ENCODE results near the gene CTLA4. TPM values are rescaled to one million over a fixed set of nuclear protein-coding genes. Genes with fewer than 3 reads are reported as not detected.
A peak's percentile ranks its signal among the peaks of the same experiment; 100 is the strongest.

CTLA4 gene
- total RNA-seq, 1 donor from 2014 or later, result 0.86 TPM

DNA sequence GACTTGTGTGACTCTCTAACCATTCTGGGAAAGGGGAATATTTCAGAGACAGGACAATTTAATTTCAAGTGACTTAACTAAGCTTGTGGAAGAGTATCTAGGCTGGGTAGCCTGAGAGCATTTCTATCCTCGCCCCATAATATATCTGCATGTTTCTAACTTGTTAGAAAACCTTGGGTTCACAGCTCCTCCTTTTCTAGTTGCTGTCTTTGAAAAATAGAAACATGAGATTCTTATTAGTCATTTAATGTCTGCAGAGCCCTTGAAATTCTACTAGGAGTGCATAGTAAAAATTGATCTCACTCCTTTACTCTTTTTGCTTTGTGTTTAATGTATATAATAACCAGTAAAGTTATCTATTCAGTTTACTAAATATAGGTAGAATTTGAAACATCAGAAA lies 22.4 kb downstream of the CTLA4 start:
- TF ChIP-seq, protein P1, sequence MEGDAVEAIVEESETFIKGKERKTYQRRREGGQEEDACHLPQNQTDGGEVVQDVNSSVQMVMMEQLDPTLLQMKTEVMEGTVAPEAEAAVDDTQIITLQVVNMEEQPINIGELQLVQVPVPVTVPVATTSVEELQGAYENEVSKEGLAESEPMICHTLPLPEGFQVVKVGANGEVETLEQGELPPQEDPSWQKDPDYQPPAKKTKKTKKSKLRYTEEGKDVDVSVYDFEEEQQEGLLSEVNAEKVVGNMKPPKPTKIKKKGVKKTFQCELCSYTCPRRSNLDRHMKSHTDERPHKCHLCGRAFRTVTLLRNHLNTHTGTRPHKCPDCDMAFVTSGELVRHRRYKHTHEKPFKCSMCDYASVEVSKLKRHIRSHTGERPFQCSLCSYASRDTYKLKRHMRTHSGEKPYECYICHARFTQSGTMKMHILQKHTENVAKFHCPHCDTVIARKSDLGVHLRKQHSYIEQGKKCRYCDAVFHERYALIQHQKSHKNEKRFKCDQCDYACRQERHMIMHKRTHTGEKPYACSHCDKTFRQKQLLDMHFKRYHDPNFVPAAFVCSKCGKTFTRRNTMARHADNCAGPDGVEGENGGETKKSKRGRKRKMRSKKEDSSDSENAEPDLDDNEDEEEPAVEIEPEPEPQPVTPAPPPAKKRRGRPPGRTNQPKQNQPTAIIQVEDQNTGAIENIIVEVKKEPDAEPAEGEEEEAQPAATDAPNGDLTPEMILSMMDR (IDR thresholded peaks at IDR 0.05), result no peak
- ATAC-seq, result no peak
- Histone ChIP-seq H3K9me3 (no peaks in the 10 kb centered on the region), H3K36me3 (no peaks in the 10 kb centered on the region), H3K4me3 (no peak overlapping the region), H3K4me1 (no peaks in the 10 kb centered on the region), H3K27ac (no peak overlapping the region), H3K27me3 (ENCODE audit: low read depth) (no peaks in the 10 kb centered on the region)
- intact Hi-C loops (cut with DNase I), result no loop called here
- DNase-seq, result no peak

DNA sequence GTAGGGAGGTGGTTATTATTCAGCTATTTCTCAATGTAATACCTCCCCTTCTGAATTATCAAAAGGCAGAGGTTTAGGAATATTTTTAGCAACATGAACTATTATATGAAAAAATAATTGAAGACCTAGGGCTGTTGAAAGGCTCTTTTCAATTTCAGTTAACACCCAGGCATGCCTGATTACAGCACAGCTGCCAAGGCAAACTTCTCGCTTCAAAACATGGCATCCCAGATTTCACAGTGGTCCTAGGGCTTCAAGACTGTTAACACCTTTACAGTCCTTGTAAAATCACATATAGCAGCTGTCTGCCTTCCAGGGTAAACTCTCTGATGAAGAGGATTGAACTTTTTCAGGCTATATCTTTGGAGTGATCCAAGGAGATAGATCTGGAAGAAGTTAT lies 23.2 kb downstream of the CTLA4 start:
- DNase-seq, result no peak
- intact Hi-C loops (cut with DNase I), result no loop called here
- H3K36me3 ChIP-seq, result no peaks in the 10 kb centered on the region
- H3K9me3 ChIP-seq, result no peaks in the 10 kb centered on the region
- no peak overlapping the region for H3K4me3 ChIP-seq
- no peaks in the 10 kb centered on the region for H3K4me1 ChIP-seq
- ATAC-seq, result no peak
- H3K27ac ChIP-seq, result no peak overlapping the region
- no peaks in the 10 kb centered on the region for H3K27me3 ChIP-seq (ENCODE audit: low read depth)
- TF ChIP-seq, protein P1 (IDR thresholded peaks at IDR 0.05), result no peak

DNA sequence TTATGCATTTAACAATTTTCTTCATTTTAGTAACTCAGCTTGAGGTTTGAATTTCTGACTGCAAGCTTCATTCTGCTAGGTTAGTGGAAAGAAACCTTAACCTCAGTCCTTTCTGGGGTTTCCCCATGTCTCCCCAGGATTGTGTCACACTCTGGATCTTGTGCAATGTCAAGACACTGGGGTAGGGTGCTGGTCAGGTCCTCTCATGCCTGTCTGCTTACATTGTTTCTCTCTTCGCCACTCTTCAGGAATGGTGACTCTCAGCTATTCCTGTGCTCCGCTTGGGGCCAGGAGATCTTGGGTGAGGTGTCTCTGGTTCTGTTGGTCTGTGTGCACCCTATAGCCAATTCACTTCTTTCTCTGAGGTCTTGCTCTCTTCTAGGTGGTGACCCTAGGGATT lies 23.9 kb downstream of the CTLA4 start:
- H3K27ac ChIP-seq, result no peak overlapping the region
- intact Hi-C loops (cut with DNase I), result no loop called here
- no peak overlapping the region for H3K4me3 ChIP-seq
- no peaks in the 10 kb centered on the region for H3K9me3 ChIP-seq
- DNase-seq, result no peak
- no peaks in the 10 kb centered on the region for H3K27me3 ChIP-seq (ENCODE audit: low read depth)
- ATAC-seq, result peak; percentile 52 to 54
- TF ChIP-seq, protein P1 (IDR thresholded peaks at IDR 0.05), result no peak
- H3K4me1 ChIP-seq, result no peaks in the 10 kb centered on the region
- no peaks in the 10 kb centered on the region for H3K36me3 ChIP-seq

DNA sequence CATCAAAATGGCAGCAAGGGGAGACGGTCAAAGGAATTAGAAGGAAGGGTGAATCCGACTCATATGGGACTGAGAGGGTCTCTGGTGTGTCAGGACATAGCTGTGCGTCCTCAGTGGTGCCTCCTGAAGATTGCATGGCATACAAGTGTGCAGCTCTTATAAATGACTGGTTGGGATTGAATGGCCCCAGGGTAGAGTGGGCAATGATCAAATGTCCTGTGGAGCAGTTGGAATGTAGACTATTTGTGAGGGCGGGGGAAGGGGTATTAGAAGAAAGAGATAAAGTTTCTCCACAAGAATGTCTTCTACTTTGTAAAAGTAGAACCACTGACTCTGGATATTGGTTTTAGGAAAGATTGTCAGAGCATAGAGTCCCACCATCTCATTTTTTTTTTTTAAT lies 24.6 kb downstream of the CTLA4 start:
- Histone ChIP-seq H3K36me3 (no peaks in the 10 kb centered on the region), H3K4me1 (no peaks in the 10 kb centered on the region), H3K4me3 (no peak overlapping the region), H3K9me3 (no peaks in the 10 kb centered on the region), H3K27me3 (ENCODE audit: low read depth) (no peaks in the 10 kb centered on the region), H3K27ac (no peak overlapping the region)
- DNase-seq, result no peak
- intact Hi-C loops (cut with DNase I), result no loop called here
- TF ChIP-seq, protein P1 (IDR thresholded peaks at IDR 0.05), result no peak
- no peak for ATAC-seq

DNA sequence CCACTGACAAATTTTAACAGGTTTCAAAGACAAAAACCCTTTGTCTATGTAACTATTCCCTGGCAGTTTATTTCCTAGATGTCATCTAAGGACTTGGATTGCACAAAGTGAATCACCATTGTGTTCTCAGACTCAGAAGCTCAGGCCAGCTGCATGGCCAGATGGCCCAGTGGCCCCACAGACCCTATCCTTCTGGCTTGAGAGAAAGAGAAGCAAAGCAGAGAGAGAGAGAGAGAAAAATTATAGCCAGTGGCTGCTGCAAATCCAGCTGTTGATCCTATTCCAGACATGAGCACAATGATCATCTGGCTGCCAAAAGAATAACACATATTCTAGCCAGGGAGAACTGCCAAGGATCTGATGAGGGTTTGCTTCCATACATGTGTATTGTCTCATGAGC lies 25.8 kb downstream of the CTLA4 start:
- Histone ChIP-seq H3K27me3 (ENCODE audit: low read depth) (no peaks in the 10 kb centered on the region), H3K4me3 (no peak overlapping the region), H3K4me1 (no peaks in the 10 kb centered on the region), H3K9me3 (no peaks in the 10 kb centered on the region), H3K36me3 (no peaks in the 10 kb centered on the region), H3K27ac (no peak overlapping the region)
- TF ChIP-seq, protein P1 (IDR thresholded peaks at IDR 0.05), result no peak
- DNase-seq (no peak), ATAC-seq (no peak)
- intact Hi-C loops (cut with DNase I), result no loop called here

DNA sequence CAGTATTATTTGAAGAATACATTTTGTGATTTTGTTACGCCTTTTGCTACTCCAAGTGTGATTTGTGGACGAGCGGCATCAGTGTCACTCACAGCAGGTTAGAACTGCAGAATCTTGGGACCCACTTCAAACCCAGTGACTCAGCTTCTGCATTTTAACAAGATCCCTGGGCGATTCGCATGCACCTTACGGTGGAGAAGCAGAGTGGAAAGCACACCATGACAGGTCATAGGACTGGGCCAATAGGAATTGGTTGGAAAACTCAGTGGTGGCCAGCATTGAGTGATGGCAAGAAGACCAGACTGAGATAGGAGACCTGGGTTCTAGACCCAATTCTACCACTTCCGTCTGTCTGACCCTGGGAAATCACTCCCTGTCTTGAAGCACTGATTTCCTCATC lies 26.3 kb downstream of the CTLA4 start:
- ATAC-seq, result no peak
- DNase-seq, result no peak
- Histone ChIP-seq H3K36me3 (no peaks in the 10 kb centered on the region), H3K9me3 (no peaks in the 10 kb centered on the region), H3K27me3 (ENCODE audit: low read depth) (no peaks in the 10 kb centered on the region), H3K4me1 (no peaks in the 10 kb centered on the region), H3K27ac (no peak overlapping the region), H3K4me3 (no peak overlapping the region)
- TF ChIP-seq, protein P1 (IDR thresholded peaks at IDR 0.05), result no peak
- intact Hi-C loops (cut with DNase I), result no loop called here
